ENCODE measurements around the gene MRPS27.

MRPS27 gene

DNA sequence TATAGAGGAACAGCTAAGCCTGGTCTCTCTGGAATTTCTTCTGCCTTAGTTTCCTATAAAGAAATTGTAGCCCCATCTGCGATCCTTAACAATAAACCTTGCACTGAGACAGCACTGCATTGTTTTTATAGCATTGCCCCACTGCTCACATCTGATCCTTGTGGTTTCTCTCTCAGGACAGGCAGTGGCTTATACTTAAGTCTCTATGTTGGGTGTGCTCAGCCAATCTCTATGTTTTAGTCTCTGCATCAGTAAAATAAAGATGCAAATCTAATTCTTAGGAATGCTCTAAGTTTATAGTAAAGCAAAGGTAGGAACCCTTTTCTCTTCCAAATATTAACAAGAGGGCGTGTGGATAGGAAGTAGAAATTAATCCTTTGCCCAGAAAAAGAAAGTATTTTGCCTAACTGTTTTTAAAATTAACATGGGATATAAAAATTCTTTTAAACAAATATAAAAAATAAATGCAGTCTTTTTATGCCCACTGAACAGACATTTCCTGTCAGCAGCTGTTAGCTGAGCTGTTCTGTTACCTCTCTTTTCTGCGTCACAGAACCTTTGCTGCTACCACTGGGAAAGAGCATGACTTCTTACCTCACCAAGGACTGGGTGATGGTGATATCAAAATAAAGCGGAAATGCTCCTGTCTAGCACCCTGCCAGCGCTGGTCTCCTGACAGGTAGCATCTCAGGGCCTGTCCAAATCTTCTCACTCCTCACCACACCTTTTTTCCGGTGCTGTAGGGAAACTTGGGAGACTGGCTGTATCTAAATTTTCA is 29.5 kb downstream of the MRPS27 start:
- no peak for DNase-seq

DNA sequence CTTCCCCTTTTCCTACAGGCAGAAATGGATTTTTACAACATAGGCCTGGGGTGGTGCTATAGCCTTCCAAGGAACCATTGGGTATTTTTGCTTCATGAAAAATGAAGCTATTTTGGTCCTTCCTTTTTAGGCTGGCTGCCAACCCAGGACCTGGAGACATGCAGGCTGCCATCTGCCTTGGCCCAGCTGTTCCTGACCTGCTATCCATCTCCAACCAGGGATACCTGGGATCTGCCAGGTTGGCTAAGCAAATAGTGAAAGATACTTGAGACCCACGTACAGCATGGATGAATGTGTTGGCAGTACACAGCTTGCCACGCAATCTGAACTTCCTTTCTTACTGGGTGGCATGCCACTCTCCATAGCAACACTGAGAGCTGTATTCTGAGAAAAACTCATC is 31.1 kb downstream of the MRPS27 start:
- no peak for DNase-seq

- DNase-seq, result no peak
Measured at GRCh38 chr5:72286798-72287197, 33.2 kb downstream of the MRPS27 start.

- no peak for DNase-seq
Measured at GRCh38 chr5:72285424-72285821, 34.6 kb downstream of the MRPS27 start.

DNA sequence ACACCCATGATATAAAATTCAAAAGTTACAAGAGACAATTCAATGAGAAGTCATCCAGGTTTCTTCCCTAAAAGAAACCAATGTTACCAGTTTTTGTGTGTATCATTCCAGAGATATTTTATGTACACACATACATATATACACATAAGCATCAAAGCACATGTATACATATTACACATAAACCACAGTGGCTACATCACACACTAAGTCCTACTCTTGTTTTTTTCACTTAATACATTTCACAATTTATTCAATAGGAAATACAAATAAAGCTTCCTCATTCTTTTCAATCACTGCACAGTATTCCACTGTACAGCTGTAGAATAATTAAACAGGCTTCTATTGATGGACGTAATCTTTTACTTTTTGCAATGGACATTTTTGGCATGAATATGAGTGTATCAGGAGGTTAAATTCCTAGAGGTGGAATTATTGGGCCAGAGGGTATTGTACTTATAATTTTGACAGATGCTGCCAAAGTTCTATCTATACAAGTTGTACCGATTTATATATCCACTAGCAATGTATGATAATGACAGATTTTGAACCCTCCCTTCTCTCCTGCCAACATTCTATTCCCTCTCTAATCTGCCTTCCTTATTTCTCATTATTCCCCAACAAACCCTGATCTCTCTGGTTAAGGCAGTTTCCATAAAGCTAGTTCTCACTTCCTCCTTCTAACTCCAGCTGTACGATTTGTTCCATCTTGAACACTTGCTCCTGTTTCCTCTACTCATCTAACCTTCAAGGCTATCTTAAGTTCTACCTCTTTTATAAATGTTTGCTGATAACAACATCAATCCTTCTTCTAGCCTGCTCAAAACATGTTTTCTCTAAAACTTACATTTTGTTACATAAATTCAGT is 35.2 kb downstream of the MRPS27 start:
- no peak for DNase-seq

- DNase-seq, result no peak
Measured at GRCh38 chr5:72283358-72283757, 36.7 kb downstream of the MRPS27 start.

GRCh38 chr5:72282878-72283277 is 37.2 kb downstream of the MRPS27 start:
- no peak for DNase-seq

DNA sequence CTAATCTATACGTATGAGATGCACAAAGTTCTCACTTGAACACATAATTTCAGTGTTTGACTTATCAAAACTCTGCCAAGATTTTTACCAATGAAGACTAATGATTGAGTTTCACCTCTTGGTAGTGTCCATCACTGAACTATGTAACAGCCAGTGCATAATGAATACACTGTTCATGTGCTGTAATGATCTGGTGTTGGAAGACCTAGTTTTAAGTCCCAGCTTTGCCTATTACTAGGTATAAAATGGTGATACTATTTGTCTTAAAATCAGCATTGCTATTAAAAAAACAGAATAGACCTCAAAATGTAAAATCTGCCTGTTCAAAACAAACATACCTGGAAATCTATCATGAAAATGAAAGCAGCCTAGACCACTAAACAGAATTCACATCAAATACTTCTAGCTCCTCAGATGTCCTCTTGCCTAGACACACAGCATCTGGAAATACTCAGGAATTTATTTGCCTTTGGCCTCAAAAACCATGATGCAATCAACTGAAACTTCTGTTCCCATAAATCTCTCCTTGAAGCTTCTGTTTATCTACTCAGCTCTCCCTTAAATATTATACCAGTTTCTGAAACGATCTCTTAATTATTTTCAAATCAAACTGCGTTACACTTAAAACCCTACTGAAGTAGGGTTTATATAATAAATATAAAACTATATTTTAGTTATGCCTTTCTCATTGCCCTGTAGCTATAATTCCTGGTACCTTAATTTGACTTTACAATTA is 38.1 kb downstream of the MRPS27 start:
- DNase-seq, result no peak

DNA sequence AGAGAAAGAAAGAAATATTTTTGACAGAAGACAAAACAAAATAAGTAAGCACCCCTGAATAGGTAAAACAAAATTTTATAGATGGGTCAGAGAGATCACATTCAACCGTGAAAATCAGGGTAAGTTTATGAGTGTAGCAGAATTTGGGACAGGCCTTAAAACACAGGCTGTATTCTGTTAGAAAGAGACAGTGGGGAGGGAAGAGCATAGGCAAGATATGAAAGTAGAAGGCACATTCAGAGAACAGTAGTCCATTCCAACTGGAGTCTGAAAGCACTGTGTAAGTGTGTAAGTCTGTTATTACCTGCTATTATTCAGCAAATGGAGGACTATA is 38.6 kb downstream of the MRPS27 start:
- DNase-seq, result no peak

- DNase-seq, result no peak
Measured at GRCh38 chr5:72280581-72281069, 39.4 kb downstream of the MRPS27 start.

DNA sequence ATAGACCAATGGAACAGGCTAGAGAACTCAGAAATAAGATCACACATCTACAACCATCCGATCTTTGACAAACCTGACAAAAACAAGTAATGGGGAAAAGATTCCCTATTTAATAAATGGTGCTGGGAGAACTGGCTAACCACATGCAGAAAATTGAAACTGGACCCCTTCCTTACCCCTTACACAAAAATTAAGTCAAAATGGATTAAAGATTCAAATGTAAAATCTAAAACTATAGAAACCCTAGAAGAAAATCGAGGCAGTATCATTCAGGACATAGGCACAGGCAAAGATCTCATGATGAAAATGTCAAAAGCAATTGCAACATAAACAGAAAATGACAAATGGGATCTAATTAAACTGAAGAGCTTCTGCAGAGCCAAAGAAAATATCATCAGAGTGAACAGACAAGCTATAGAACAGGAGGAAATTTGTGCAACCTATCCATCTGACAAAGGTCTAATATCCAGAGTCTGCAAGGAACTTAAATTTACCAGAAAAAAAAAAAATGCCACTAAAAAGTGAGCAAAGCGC is 43.8 kb downstream of the MRPS27 start:
- DNase-seq, result no peak

DNA sequence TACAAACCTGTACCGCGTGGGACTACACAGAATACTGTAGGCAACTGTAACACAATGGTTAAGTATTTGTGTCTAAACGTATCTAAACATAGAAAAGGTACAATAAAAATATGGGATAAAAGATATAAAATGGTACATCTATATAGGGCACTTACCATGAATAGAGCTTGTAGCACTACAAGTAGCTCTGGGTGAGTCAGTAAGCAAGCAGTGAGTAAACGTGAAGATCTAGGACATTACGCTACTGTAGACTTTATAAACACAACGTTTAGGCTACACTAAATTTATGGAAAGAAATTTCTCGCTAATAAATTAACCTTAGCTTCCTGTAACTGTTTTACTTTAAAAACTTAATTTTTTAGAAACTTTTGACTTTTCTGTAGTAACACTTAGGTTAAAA is 46.5 kb downstream of the MRPS27 start:
- no peak for DNase-seq

DNA sequence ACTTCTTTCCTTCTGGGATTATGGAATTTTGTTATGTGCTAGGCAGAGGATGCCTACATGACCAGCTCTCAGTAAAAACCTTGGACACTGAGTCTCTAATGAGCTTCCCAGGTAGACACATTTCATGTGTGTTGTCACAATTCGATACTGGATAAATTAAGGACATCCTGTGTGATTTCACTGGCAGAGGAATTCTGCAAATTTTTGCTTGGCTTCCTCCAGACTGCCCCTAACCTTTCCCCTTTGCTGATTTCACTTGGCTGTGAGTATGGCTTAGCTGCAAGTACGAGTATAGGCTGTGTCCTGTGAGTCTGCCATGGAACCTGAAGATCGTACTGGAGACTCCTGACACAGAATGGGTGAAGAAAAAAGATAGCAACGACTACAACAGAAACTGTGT is 47.6 kb downstream of the MRPS27 start:
- no peak for DNase-seq

DNA sequence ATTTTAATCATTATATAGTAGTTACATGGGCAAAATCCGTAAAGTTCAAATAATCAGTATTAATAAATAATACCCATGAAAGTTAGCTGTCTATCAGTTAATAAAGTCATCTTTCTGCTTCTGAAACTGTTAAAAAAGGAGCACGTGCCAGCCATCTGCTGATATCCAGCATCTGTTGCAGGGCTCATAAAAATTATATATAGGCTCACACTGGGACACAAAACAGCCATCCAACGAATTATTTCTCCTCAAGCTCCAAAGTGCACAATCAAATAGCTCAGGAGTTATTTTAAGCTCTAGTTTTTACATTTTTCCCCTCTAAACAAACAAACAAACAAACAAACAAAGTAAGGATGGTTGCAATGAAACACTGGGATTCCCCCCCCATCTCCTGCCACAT is 48.3 kb downstream of the MRPS27 start:
- no peak for DNase-seq

- no peak for DNase-seq
Measured at GRCh38 chr5:72270037-72270436, 50.0 kb downstream of the MRPS27 start.

DNA sequence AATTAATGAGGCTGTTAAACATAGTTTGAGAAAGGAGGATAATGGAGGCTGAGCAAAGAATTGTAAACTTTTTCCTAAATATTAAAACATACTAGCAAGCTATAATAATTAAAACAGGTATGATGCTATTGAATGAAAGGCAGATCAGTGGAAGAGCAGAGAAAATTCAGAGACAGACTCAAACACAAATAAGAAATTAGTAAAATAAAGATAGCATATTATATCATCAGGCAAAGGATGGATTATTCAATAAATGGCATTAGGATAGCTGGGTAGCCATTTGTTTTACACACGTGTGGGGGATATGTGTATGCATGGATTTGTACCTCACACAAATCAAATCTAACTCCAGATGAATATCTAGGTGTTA is 50.6 kb downstream of the MRPS27 start:
- no peak for DNase-seq

- DNase-seq, result peak; percentile 57
Measured at GRCh38 chr5:72268753-72269410, 51.2 kb downstream of the MRPS27 start.

DNA sequence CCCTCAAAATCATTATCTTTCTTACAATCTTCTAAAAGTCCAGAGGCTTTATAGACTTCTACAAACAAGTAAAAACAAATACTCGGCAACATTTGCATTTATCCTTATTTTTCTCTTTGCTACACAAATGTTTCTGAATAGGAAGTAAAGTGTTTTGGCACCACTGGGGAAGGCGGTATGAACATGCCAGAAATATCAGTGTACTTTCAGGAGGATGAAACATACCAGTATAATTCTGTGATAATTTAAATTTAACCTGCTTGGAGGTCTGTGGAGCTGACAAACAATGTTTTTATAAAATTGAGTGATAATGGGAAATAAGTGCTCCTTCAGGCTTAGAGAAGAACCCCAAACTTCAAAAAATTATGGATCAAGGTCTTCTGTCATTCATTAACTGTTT is 51.8 kb downstream of the MRPS27 start:
- no peak for DNase-seq

- DNase-seq, result no peak
Measured at GRCh38 chr5:72267685-72268084, 52.4 kb downstream of the MRPS27 start.

- DNase-seq, result no peak
Measured at GRCh38 chr5:72266862-72267261, 53.2 kb downstream of the MRPS27 start.

GRCh38 chr5:72265032-72265877 is 54.8 kb downstream of the MRPS27 start:
- no peak for DNase-seq

DNA sequence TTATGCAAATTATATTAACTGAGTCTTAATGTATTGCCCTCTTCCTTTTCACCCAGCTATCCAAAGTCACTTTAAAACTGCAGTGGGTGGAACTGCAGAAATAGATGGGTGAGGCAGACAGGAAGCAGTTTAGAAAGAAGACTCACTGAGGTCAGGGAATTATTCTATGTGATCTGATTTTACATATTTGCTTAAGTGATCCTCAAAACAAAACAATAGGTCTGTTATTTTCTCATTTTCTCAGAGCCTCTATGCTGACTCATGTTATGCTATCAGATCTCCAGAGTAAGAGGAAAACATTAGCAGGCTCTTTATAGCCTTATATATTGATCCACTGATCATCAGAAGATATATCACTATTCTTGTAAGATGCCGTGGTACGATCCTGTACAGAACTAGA is 63.5 kb downstream of the MRPS27 start:
- no peak for DNase-seq

Measured in CD4-positive, alpha-beta T cell treated with Interleukin-6 for 4 hours (primary cell).